HG03135 (cell line): ENCODE measurements around the gene SFMBT2.
A peak's percentile ranks its signal among the peaks of the same experiment; 100 is the strongest.
"Not testable (repeated sequence)": the region's sequence is repeated elsewhere in the genome, so short reads cannot be mapped to it uniquely, and the experiment has no call there.

Source experiments
- ATAC-seq: cut with Tn5 transposase; IDR thresholded peaks from one replicate; pipeline ENCODE4 v1.9.1; 2021; ENCODE audit warnings: mild to moderate bottlenecking, moderate library complexity; ENCODE audit not compliant: unreplicated experiment

Gene SFMBT2

DNA sequence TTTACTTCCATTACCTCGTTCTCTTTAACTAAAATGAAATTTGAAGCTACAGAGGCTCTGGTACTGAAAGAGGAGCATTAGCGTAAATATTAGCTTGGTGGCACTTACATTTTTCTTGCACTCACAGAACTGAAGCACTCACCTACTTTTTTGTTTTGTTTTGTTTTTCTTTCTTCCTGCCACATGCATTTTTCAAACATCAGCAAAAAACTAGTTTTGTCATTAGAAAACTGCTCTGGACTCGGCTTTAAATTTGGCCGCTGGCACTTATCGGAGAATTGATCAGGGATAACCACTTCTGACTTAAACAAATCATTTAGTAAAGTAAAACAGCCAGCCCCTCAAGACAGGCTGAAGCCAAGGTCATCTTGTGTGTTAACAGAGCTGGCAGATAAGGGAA, 216.3 kb downstream of the SFMBT2 start:
- no peak for ATAC-seq

DNA sequence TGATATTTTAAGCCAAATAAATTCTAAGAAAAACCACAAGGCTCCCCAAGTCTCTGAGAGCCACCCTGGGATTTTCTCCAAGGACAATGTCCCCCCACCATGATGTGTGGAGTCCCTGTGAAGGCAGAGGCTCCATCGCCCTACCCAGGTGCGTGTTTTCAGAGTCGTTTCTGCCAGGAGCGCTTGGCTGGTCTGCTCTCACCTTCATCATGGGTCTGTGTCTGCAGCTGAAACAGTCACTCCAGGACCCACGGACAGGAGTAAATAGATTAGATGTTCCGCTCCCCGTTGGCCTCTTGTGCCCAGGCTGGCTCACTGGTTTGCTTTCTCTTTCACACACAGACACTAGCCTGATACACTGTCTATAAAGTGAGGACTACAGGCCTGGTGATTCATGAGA, 217.5 kb downstream of the SFMBT2 start:
- ATAC-seq, result no peak

DNA sequence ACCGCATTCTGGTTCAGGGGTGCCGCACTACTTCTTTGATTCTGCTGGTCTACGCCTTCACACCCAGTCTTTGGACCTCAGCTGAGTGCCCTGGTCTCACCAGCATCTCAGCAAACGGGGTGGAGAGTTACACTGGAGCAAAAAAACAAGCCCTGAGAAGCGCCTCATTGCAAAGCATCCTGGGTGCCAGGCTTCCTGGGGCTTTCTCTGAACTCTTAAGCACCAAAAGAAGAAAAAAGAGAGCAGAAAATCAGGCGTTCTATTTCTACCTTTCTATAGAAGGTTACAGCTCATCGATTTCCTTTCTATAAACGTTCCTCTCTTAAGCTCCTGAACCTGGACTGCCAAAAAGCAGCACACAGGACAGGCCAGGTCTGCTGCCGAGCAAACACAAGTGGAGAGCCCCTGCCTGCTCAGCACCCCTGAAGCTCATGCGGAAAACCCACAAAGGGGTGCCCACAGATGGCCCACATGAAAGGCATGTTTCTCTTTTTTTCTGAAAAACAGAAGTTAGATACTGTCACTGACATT, 217.9 kb downstream of the SFMBT2 start:
- ATAC-seq, result no peak

DNA sequence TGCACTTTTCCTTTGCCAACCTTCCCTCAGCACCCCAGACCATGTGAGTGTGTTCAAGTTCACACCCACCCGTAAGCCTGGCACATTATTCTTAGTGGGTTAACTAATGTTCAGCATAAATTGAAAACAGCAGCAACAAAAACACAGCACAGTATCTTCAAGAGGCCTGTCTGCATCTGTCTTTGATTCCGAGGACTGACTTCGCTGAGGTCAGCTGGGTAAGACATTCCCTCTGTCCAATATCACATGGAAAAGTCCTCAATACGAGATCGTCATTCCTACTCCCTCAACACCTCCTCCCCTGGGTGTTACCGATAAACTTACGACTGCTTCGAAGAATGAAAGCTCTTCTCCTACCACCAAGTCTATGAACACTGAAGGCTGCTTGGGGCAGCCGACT, 218.8 kb downstream of the SFMBT2 start:
- no peak for ATAC-seq

DNA sequence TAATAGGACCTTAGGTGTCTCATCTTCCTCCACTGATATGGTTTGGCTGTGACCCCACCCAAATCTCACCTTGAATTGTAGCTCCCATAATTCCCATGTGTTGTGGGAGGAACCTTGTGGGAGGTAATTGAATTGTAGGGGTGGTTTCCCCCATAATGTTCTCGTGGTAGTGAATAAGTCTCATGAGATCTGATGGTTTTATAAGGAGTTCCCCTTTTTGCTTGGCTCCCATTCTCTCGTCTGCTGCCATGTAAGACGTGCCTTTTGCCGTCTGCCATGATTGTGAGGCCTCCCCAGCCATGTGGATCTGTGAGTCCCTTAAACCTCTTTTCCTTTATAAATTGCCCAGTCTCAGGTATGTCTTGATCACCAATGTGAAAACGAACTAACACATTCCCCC, 220.1 kb downstream of the SFMBT2 start:
- ATAC-seq, result not testable (repeated sequence)

DNA sequence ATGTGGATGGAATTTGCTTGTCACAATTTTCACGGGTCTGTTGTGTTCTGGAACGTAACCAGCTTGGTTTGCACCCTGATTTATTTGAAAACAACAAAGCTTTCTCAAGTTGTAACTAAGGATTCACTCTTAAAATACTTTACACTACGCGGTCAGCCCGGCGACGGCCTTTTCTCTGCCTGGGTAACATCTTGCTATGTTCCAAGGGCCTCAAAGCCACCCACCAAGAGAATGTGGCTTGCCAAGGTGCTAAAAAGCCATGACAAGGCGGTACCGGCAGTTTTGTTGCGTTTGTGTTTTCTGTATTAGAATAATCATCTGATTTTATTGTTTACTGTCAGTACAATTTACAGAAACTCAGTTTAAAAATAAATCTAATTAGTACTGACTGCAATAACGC, 220.9 kb downstream of the SFMBT2 start:
- no peak for ATAC-seq

DNA sequence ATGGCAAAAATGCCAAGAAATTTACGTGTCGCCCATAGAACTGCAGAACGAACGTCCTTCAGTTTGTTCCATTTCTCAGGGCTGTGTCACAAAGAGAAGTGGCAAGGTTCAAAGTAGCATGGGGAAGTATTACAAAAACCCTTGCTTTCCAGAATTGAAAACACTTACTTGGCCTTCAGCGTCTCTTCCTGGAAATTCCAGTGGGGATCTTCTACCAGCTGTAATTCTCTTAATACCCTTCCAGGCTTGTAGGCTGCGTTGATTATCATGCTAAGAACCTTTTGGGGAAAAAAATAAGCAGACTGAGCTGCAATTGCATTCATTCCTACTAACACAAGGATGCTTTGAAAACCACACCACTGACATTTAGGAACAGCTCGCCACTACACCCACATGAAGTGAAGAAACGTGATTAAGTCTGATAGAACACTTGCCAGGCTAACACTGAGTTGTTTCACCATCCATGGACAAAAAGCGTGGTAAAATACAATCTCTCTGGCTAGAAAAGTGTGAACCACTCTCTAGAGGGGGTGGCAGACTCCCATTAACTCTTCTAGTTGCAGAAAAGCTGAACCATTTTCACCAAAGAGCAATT, 222.3 kb downstream of the SFMBT2 start:
- ATAC-seq, result no peak

DNA sequence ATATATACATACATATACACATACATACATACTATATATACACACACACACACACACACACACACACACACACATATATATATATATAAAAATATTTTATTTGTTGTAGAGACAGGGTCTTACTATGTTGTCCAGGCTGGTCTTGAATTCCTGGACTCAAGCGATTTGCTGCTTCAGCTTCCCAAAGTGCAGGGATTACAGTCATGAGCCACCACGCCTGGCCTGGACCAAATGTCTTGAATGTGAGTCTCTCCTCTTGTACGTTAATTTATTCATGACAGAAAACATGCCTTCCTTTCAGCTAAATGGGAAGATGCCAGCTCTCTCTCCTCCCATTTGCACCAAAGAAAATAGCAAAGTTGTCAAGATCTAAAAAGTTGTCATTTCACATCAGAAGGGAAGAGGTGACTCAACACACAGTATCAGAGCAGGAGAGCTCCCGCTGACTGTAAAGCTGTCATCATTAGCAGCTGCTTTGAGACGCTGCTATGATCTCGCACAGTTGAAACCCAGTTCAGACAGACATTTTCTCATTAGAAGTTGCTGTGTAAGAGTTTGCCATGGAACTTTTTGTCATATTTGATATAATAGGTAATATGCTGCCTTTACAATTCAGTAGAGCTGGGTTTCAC, 224.3 kb downstream of the SFMBT2 start:
- no peak for ATAC-seq

DNA sequence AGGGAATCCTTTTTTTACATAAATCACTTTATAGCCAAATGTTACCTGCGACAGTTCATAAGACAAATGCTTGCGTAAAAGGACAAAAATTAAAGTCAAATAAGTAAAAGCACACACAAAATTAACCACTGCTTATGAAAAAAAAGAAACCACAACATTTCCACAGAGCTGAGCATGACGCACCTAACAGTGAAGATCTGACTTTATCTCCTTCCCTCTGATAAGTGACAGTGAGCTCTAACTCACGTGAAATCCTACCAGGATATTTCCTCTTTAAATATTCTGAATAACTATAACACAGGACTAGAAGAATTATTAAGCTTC, 225.5 kb downstream of the SFMBT2 start:
- ATAC-seq, result no peak

DNA sequence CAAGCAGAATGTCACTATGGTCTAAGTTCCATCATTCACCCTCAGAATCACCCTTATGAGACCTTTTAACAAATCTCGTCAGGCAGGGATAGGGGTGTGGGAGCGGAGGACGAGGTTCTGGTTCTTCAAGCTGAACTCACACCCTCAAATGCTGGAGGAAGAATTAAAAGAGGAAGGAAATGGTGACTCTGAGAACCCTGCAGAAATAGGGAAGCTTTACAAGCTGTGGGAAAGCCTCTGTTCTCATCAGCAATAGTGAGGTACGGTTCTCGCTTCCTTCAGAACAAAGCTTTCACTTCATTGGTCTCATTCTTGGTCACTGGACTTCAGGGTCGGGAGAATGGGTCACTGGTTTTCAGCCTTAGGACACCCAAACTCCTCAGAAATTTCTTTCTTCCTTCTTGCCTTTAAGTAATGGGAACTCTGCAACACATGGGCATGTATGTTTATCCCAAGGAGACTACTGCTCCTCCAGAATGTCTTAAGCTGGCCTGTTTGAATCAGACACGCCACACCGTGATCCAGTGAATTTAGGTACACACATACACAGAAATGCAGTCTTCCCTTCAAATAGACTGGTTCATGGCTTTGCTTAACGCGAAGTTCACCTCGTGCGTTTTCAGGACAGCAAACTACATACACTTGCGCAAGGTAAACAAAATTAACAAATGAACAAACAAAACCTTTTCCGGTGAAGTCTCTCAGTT, 226.0 kb downstream of the SFMBT2 start:
- peak; percentile 68 for ATAC-seq

DNA sequence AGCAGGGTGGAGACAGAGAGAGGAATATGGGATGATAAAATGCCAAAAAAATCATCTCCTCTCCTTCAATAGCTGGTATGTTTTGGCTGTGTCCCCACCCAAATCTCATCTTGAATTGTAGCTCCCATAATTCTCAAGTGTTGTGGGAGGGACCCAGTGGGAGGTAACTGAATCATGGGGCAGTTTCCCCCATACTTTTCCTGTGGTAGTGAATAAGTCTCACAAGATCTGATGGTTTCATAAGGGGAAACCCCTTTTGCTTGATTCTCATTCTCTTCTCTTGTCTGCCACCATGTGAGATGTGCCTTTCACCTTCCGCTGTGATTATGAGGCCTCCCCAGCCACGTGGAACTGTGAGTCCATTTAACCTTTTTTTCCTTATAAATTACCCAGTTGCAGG, 226.7 kb downstream of the SFMBT2 start:
- ATAC-seq, result not testable (repeated sequence)

DNA sequence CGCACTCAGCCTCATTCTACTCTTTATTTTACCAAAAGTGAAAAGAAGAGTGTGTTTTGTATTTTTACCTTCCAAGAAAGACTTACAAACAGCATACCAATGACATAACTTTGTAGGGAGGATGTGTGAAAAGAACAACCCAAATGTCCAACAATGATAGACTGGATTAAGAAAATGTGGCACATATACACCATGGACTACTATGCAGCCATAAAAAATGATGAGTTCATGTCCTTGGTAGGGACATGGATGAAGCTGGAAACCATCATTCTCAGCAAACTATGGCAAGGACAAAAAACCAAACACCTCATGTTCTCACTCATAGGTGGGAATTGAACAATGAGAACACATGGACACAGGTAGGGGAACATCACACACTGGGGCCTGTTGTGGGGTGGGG, 228.5 kb downstream of the SFMBT2 start:
- ATAC-seq, result not testable (repeated sequence)

DNA sequence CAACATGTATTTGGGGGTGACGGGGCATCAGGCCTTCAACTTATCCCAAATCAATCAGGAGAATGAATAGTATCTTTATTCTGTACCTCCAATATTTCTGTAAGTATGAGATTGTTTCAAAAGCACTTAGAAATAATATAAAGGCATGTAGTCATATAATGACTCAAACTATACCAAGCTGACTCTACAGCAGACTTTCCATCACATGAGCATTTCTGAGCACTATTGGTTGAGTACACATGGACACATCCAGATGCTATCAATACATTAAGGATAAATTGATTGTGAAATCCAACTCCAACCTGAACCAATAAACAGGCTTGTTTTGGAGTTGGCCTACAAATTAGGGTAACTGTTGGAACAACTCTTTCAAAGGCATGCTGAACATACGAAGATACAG, 229.4 kb downstream of the SFMBT2 start:
- ATAC-seq, result no peak

DNA sequence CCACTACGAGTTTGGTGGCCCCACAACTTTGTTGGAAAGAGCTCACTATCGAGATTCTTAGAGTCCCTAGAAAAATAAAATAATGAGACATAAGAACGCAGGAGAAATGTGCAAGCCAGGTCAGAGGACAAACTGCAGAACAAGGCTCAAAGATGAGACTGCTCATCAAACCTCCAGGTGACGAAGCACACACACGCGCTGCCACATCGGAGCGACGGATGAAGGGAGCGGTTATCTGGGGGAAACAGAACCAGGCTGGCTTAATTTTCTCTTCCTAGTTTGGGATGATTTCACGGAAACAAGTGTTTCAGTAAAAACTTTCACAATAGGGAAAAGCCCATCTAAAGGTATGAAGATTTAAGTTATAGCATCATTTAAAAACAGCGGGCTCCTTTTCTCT, 231.3 kb downstream of the SFMBT2 start:
- no peak for ATAC-seq

DNA sequence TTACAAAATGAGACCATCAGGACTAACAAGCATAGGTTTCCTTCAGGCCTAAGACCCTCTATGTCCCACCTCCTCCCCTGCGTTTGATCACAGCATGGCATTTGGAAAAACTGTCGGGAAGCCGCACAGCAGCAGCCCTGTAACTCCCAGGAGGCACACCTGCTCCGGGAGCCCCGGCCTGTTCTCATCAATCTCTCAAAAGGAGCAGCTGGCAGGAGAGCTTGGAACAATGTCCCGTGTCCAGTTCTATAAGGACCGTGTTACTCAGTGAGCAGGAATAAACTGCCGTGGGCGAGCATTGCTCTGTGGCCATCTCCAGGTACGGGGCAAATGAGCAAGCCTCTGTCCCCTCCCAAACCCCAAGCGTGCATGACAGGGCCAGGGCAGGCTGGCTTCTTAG, 236.9 kb downstream of the SFMBT2 start:
- ATAC-seq, result no peak

DNA sequence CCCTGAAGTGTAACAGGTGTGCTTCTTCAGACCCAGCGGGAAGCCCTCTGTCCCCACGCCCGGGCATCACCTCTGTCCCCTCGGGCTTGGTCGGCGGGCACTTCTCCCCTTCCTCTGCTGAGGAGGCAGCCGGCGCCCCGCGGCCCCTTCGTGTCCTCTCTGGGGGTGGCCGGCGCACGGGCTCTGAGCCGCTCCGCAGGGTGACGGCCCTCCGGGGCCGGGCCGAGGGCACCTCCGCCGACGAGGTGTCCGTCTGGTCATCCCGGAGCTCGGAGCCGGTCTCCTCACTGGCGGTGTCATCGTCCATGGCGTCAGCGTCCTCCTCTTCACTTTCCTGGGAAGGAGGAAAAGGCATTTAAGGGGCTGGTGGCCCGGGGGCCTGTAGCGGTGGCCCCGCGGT, 239.0 kb downstream of the SFMBT2 start:
- ATAC-seq, result no peak

DNA sequence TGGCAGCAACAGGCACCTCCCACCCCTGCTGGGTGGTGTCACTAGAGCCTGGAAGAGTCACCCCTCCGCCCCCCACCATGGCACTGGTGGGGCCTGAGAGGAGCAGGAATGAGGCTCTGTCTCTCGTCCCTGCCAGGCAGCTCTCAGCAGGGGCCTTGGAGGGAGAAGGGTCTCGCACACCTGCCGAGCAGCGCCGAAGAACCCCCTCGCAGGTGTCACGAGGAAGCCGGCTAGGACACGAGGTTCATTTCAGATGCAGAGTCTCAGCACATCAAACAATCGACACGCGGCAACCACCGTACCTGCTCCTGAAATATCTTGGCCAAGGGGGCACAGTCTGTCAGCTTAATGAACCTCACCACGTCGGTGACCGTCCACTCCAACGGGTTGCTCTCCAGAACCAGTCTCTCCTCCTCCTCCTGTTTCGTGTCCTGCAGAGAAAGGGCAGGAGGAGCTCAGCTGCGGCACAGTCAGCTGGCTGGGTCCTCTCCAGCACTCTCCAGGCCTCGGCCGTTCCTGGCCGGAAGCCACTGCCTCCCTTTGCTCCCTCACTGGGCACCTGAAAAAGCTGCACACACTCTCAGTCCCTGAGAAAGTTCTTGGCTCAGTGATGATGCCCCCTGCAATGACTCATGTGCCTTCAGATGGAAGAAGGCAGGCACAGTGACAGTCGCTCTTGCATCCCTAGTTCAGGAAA, 240.1 kb downstream of the SFMBT2 start:
- no peak for ATAC-seq

DNA sequence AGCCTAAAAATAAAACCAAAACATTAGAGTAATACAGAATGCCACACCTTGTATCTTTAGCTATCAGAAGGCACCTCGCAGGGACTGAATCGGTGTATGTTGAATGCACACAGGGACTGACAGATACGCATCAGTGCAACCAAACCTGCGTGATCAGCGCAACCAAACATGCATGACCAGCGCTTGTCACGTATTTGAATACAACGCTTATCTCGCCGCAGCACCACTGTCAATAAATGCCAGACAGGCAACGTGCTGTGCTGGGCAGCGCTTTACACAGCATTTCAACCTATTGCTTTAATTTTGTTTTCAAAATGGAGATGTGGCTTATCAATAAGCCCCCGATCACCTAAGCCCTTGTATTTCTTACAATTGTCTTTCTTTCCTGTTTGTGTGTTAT, 242.4 kb downstream of the SFMBT2 start:
- no peak for ATAC-seq

DNA sequence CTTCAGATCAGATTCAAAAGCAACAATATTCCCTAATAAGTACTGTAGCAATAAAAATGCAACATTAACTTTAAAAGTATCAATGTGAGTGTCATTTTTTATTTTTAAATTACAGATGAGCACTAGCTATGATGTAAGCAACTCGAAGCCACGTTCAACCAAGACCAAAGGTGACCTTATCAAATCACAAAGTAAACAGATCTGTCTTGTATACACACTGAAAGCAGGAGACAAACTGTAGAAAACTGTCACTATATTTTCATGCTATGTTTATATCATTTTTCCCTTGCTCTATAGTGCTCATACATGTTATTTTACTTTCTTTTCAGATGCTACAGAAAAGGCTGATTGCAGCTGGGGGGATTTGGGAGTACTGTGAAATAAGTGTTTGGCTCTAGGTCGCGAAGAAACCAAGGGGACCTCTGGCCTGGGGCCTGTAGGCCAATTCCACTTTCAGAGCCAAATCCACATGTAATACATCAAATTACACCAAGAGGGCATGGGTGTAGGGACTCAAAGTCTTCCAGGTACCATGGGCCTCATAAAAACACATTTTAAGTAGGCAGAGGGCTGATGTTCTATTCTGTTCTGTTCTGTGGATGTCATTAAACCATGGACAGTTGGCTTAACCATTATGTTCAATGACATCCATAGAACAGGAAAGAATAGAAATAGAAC, 245.2 kb downstream of the SFMBT2 start:
- no peak for ATAC-seq

DNA sequence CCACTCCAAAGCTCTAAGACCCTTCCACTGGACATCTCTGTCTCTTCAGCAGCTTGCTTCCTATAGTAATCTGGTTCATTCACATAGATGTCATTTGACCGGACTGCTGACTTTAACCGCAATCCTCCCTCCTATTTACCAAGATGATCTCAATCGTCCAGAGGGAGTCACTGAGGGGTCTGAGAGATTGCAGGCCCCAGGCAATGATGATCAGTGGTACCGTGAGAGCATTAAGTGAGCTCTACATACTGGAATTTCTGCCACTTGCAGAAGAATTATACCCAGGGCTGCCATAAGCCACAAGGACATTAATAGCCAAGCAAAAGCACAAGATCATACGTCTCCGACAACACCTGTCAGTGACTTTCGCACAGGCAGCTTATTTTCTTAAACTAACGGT, 245.9 kb downstream of the SFMBT2 start:
- ATAC-seq, result no peak

DNA sequence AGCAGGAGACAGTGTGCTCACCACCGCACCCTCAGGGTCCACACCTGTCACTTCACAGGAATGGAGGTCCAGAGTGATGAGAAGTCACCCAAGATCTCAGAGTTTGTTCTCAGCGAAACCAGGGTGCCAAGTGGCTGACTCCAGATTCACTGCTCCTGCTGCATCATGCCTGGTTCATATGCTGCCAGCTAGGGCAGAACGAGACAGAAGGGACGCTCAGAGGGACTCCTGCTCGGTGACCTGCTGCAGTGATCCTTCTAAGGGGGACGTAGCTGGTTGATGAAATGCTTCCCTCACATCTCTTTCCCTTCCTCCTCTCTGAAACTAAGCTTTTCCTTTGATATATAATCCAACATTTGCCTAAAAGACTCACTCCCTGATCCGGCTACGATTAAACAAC, 248.5 kb downstream of the SFMBT2 start:
- no peak for ATAC-seq
